GM12878 (cell line): ENCODE measurements around the gene GCNT2. TPM values are rescaled to one million over a fixed set of nuclear protein-coding genes. Genes with fewer than 3 reads are reported as not detected.

Source experiments
- ATAC-seq: fragments of 200-7000 bp; cut with Tn5 transposase; 3 replicates; pipeline ENCODE4 v1.9.1; 2020; ENCODE audit warnings: mild to moderate bottlenecking, moderate library complexity
- BruUV-seq: library from RNA; stranded (reverse); fragments of 400-500 nt; replicated peaks from 2 replicates; lab custom pipeline; 2021; lab: Mats Ljungman, UMichigan
- CTCF ChIA-PET: fragments of 300-600 bp; sonication (Branson Sonifier 250); formaldehyde crosslinking; extraction: SDS; loops from one replicate; lab custom pipeline; 2021; ENCODE audit warnings: inconsistent platforms; lab: Yijun Ruan, JAX
- POLR2A ChIA-PET: fragments of 350-600 bp; formaldehyde crosslinking; extraction: SDS; loops from one replicate; lab custom pipeline; 2021; ENCODE audit warnings: inconsistent platforms; lab: Charles Lee
- RAD21 ChIA-PET: fragments of 300-600 bp; sonication (Branson Sonifier 250); formaldehyde crosslinking; loops from one replicate; lab custom pipeline; 2023; ENCODE audit warnings: antibody characterized with exemption; ENCODE audit not compliant: unreplicated experiment; lab: Charles Lee
- SMC1A ChIA-PET: fragments of 300-600 bp; sonication (Branson Sonifier 250); formaldehyde crosslinking; loops from one replicate; lab custom pipeline; 2023; ENCODE audit not compliant: unreplicated experiment, uncharacterized antibody; lab: Charles Lee
- DNase-seq: peaks from one replicate; pipeline ENCODE4 v3.0.0-alpha.2; 2011; ENCODE audit warnings: low read depth, low spot score
- FAIRE-seq: peaks from 3 replicates; lab custom pipeline; 2011; peaks lifted over from hg19 to GRCh38; lab: Jason Lieb, UNC
- H2AFZ ChIP-seq: 2 replicates; pipeline ENCODE4 v1.6.0; 2011; ENCODE audit warnings: low read depth, low read length, control low read depth; ENCODE audit not compliant: control insufficient read depth
- H3K27ac ChIP-seq: 2 replicates; pipeline ENCODE4 v1.5.1; 2011; ENCODE audit warnings: control low read depth; ENCODE audit not compliant: control insufficient read depth, insufficient read depth
- H3K27me3 ChIP-seq, 2 experiments: replicated peaks in 1 of 2; 2 replicates each; pipeline versions ENCODE4 v1.6.0 to v1.6.1; 2011; ENCODE audit warnings: low read length in 1 of 2; ENCODE audit not compliant: control insufficient read depth in 2 of 2, insufficient read depth in 2 of 2
- H3K36me3 ChIP-seq, 2 experiments: 2 replicates each; pipeline ENCODE4 v1.5.1; 2011; ENCODE audit warnings: low read length in 1 of 2; ENCODE audit not compliant: control insufficient read depth in 2 of 2, insufficient read depth in 2 of 2
- H3K4me1 ChIP-seq: 2 replicates; pipeline ENCODE4 v1.6.1; 2011; ENCODE audit warnings: mild to moderate bottlenecking, low read length, moderate library complexity, mixed read lengths; ENCODE audit not compliant: control insufficient read depth, insufficient read depth
- H3K4me2 ChIP-seq: 2 replicates; pipeline ENCODE4 v1.6.0; 2011; ENCODE audit warnings: control low read depth; ENCODE audit not compliant: control insufficient read depth, insufficient read depth
- H3K4me3 ChIP-seq: fragments of 200-600 bp; sonication (generic); 2 replicates; pipeline ENCODE4 v1.5.1; 2016
- H3K79me2 ChIP-seq: 2 replicates; pipeline ENCODE4 v1.6.0; 2011; ENCODE audit warnings: low read length; ENCODE audit not compliant: control insufficient read depth, insufficient read depth
- H3K9ac ChIP-seq: 2 replicates; pipeline ENCODE4 v1.8.0; 2011; ENCODE audit warnings: low read length, control low read depth, mixed read lengths; ENCODE audit not compliant: control insufficient read depth, insufficient read depth
- H3K9me3 ChIP-seq: replicated peaks from 3 replicates; pipeline ENCODE4 v1.5.1; 2011; ENCODE audit warnings: mild to moderate bottlenecking, low read length; ENCODE audit not compliant: control insufficient read depth, insufficient read depth
- H4K20me1 ChIP-seq: 2 replicates; pipeline ENCODE4 v1.6.0; 2011; ENCODE audit not compliant: control insufficient read depth, insufficient read depth
- CBX3 ChIP-seq: fragments of 200-600 bp; sonication (generic); IDR thresholded peaks from 2 replicates; pipeline ENCODE4 v1.6.1; 2016; ENCODE audit warnings: low read depth, borderline replicate concordance
- CEBPZ ChIP-seq: fragments of 150-350 bp; IDR thresholded peaks from 2 replicates; pipeline ENCODE4 v1.6.1; 2016; ENCODE audit warnings: low read depth, low read length
- CREM ChIP-seq: IDR thresholded peaks from 2 replicates; pipeline ENCODE4 v1.6.1; 2014; ENCODE audit warnings: antibody characterized with exemption, low read depth
- ESRRA ChIP-seq: IDR thresholded peaks from 2 replicates; pipeline ENCODE4 v1.6.1; 2012; ENCODE audit warnings: mild to moderate bottlenecking, low read length, improper control_type of control experiment
- EZH2 ChIP-seq: IDR thresholded peaks from 2 replicates; pipeline ENCODE4 v1.6.1; 2012; ENCODE audit warnings: low read depth, mild to moderate bottlenecking, control low read depth, inconsistent platforms, low read length, borderline replicate concordance; ENCODE audit not compliant: control insufficient read depth
- POU2F2 ChIP-seq: IDR thresholded peaks from 3 replicates; pipeline ENCODE4 v1.6.1; 2011; ENCODE audit warnings: low read depth, mild to moderate bottlenecking, low read length, borderline replicate concordance
- SMC3 ChIP-seq: IDR thresholded peaks from 2 replicates; pipeline ENCODE4 v1.6.1; 2011; ENCODE audit warnings: low read length, improper control_type of control experiment, borderline replicate concordance
- TCF7 ChIP-seq: IDR thresholded peaks from 2 replicates; pipeline ENCODE4 v1.6.1; 2014; ENCODE audit warnings: antibody characterized with exemption, borderline replicate concordance
- ZNF207 ChIP-seq: fragments of 450-650 bp; IDR thresholded peaks from 2 replicates; pipeline ENCODE4 v1.6.1; 2014; ENCODE audit warnings: antibody characterized with exemption, mild to moderate bottlenecking, borderline replicate concordance
- ZSCAN29 ChIP-seq: fragments of 450-650 bp; IDR thresholded peaks from 2 replicates; pipeline ENCODE4 v1.6.1; 2017; ENCODE audit warnings: mild to moderate bottlenecking, moderate library complexity
- WGBS: methylation state at CpG from one replicate; pipeline ENCODE4 v1.1.6; 2016; ENCODE audit warnings: low lambda C conversion rate; ENCODE audit not compliant: insufficient replicate concordance, insufficient coverage; ENCODE audit errors: missing lambda C conversion rate; 5-methylcytosine and 5-hydroxymethylcytosine counted together
- in situ Hi-C: fragments of 300-500 bp; cut with MboI; formaldehyde crosslinking; loops from 9 replicates; pipeline ENCODE4 v1.14.3; 2018; ENCODE audit warnings: mixed read lengths
- intact Hi-C: fragments of 100-400 bp; cut with micrococcal nuclease; formaldehyde crosslinking; loops from one replicate; pipeline ENCODE4 v1.14.2; 2022; ENCODE audit not compliant: unreplicated experiment
- polyA plus RNA-seq, 11 experiments: library from polyadenylated mRNA; depleted of rRNA in 4 of 11; unstranded in 6 of 11; stranded (reverse) in 5 of 11; fragments of >200 nt; fragmentation: Nextera tagmentation in 4 of 11; fragmentation: Illumina TruSeq in 1 of 11; extraction: Ambion mirVana in 4 of 11; extraction: Trizol in 1 of 11; gene quantifications; 1 replicate in 1 of 11; 2 replicates in 10 of 11; pipeline versions ENCODE4 v1.2.1 to v1.2.3, GENCODE V29; 2011 to 2016; ENCODE audit warnings: inconsistent platforms in 2 of 11, missing spikeins in 2 of 11, low read depth in 1 of 11
- total RNA-seq, 4 experiments: library from RNA; depleted of rRNA in 3 of 4; stranded (reverse); fragments of >200 nt in 3 of 4; fragmentation: Illumina TruSeq in 1 of 4; extraction: Trizol in 1 of 4; gene quantifications; 2 replicates each; pipeline versions ENCODE4 v1.2.1 to v1.2.3, GENCODE V29; 2013 to 2021
- TF ChIP-seq, protein P1 (sequence below): fragments of 450-650 bp; IDR thresholded peaks from 2 replicates; pipeline ENCODE4 v1.6.1; 2018; ENCODE audit warnings: mild to moderate bottlenecking, low read depth, moderate library complexity; ENCODE audit not compliant: partially characterized antibody
- TF ChIP-seq, protein P2 (sequence below): fragments of 450-650 bp; formaldehyde crosslinking; IDR thresholded peaks from 2 replicates; pipeline ENCODE4 v1.4.0; 2022; ENCODE audit warnings: mild to moderate bottlenecking, moderate library complexity

The GCNT2 gene
- total and polyA plus RNA-seq, 10 of the 15 experiments (the other 5 are each of a cell fraction or from before 2014, with no cell fraction given) = 5.0 to 21.6 (median 11.9) TPM

DNA sequence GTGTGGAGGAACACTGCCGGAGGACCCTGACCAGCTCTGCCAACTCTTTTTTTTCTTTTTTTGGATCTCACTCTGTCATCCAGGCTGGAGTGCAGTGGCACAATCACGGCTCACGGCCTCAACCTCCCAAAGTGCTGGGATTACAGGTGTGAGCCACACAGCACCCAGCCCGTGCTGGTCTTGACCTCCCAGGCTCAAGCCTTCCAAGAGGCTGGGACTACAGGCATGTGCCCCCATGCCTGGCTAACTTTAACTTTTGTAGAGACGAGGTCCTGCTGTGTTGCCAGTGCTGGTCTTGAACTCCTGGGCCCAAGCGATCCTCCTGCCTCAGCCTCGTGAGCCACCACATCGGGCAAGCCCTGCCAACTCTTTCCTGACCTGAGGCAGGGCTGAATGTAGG is 11.2 kb downstream of the GCNT2 start:
- H3K4me3 ChIP-seq = peak overlapping the region; percentile 82
- peak overlapping the region; percentile 94 for H3K4me2 ChIP-seq
- 65% methylated on average over 8 of the region's 8 CpGs for WGBS
- no peak for TF ChIP-seq TCF7
- no peak for TF ChIP-seq CEBPZ
- TF ChIP-seq, protein P1, sequence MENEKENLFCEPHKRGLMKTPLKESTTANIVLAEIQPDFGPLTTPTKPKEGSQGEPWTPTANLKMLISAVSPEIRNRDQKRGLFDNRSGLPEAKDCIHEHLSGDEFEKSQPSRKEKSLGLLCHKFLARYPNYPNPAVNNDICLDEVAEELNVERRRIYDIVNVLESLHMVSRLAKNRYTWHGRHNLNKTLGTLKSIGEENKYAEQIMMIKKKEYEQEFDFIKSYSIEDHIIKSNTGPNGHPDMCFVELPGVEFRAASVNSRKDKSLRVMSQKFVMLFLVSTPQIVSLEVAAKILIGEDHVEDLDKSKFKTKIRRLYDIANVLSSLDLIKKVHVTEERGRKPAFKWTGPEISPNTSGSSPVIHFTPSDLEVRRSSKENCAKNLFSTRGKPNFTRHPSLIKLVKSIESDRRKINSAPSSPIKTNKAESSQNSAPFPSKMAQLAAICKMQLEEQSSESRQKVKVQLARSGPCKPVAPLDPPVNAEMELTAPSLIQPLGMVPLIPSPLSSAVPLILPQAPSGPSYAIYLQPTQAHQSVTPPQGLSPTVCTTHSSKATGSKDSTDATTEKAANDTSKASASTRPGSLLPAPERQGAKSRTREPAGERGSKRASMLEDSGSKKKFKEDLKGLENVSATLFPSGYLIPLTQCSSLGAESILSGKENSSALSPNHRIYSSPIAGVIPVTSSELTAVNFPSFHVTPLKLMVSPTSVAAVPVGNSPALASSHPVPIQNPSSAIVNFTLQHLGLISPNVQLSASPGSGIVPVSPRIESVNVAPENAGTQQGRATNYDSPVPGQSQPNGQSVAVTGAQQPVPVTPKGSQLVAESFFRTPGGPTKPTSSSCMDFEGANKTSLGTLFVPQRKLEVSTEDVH = no peak
- no peak for TF ChIP-seq CBX3
- TF ChIP-seq SMC3 = no peak
- no peak for TF ChIP-seq CREM
- TF ChIP-seq ESRRA = no peak
- TF ChIP-seq ZSCAN29 = no peak
- TF ChIP-seq ZNF207 = no peak
- no peak for TF ChIP-seq EZH2
- TF ChIP-seq, protein P2, sequence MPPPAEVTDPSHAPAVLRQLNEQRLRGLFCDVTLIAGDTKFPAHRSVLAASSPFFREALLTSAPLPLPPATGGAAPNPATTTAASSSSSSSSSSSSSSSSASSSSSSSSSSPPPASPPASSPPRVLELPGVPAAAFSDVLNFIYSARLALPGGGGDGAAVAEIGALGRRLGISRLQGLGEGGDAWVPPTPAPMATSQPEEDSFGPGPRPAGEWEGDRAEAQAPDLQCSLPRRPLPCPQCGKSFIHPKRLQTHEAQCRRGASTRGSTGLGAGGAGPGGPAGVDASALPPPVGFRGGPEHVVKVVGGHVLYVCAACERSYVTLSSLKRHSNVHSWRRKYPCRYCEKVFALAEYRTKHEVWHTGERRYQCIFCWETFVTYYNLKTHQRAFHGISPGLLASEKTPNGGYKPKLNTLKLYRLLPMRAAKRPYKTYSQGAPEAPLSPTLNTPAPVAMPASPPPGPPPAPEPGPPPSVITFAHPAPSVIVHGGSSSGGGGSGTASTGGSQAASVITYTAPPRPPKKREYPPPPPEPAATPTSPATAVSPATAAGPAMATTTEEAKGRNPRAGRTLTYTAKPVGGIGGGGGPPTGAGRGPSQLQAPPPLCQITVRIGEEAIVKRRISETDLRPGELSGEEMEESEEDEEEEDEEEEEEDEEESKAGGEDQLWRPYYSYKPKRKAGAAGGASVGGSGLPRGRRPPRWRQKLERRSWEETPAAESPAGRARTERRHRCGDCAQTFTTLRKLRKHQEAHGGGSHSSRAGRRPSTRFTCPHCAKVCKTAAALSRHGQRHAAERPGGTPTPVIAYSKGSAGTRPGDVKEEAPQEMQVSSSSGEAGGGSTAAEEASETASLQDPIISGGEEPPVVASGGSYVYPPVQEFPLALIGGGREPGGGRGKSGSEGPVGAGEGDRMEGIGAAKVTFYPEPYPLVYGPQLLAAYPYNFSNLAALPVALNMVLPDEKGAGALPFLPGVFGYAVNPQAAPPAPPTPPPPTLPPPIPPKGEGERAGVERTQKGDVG (CRISPR knock-in tag) = no peak
- no peak for TF ChIP-seq POU2F2

More for the DNA sequence above, 11.2 kb downstream of the GCNT2 start:
- no peaks in the 10 kb centered on the region for H3K27me3 ChIP-seq
- ChIA-PET POLR2A (interaction anchor here (0.7 to 1.9 kb wide), 2 partner anchors 10 to 162 kb away, joined by 5 to 6 read pairs; partner anchors contain the start of gene C6orf52), CTCF (interaction anchor here (0.6 to 1.8 kb wide), 2 partner anchors 268 to 1164 kb away, joined by 3 to 4 read pairs; no protein-coding TSS in a partner anchor), RAD21 (interaction anchor here (0.7 to 2.1 kb wide), 4 partner anchors 25 to 162 kb away, joined by 4 to 8 read pairs (median 5); partner anchors contain the start of genes C6orf52 and PAK1IP1), SMC1A (interaction anchor here (1.0 to 2.1 kb wide), 4 partner anchors 10 to 964 kb away, joined by 3 to 9 read pairs (median 5); partner anchors contain the start of gene TMEM14B)
- intact Hi-C loops (loop anchor here (10.0 kb wide), 2 partner anchors 192 to 562 kb away; partner anchors contain the start of genes SMIM13 and TMEM14C), in situ Hi-C loops (no loop called here)
- H2AFZ ChIP-seq = no peak overlapping the region
- no peak for DNase-seq
- H3K4me1 ChIP-seq = peaks cover 23% of the 10 kb centered on the region
- peak overlapping the region; percentile 77 for H3K9ac ChIP-seq
- H3K79me2 ChIP-seq = peaks cover 69% of the 10 kb centered on the region
- no peaks in the 10 kb centered on the region for H4K20me1 ChIP-seq
- no peak for FAIRE-seq
- H3K27ac ChIP-seq = peak overlapping the region; percentile 85
- no peaks in the 10 kb centered on the region for H3K36me3 ChIP-seq
- no TSS peak for BruUV-seq
- no peaks in the 10 kb centered on the region for H3K9me3 ChIP-seq
- ATAC-seq = no peak
